Measurements from ENCODE around the gene SSBP4.

DNA sequence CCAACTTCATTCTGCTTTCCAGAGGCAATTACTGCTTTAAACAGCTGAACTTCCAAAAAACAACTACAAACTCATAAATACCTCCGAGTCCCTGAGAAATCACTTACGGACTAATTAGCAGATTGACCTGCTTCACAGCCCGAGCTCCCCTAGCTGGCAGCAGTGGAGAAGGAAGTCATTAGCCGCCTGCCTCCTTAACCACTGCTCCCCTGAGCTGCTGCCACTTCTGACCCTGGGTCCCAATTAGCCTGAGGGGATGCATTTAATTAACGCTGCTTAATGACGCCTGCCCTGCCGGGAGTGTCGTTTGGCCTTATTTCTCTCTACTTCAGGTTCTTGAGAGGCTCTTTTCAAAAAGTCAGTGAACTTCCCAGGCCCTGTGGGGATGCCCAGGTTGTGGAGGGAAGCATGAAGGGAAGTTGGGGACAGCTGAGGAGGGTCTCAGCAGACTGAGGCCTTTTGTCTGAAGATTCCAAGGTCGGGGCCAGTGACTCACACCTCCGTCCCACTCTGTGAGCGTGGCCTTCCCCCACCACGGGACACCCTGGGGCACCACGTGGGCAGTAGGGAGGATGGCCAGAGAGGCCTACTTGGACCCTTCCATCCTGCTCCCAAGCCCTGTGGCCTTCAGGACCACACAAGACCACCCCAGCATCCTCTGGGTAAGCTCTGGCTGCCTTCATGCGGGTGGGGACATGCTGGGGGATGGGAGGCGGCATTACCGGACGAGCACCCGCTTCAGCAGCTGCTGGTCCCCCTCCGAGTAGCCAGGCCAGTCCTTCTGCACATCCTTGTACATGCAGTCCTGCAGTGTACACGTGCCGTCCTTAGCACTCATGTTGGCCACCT is 38.5 kb downstream of the SSBP4 start:
- TF ChIP-seq CTCF (IDR thresholded peaks at IDR 0.05; ENCODE audit: control extremely low read depth in 1 of 3, insufficient read depth in 1 of 3, low read depth in 1 of 3, low read length in 3 of 3) (no peak), PHF8 (conservative IDR thresholded peaks at IDR 0.05; ENCODE audit: low read depth, low read length) (no peak)

All from H1 (cell line).